GM12878 (cell line): ENCODE measurements around the gene ELP1. TPM values are rescaled to one million over a fixed set of nuclear protein-coding genes. Genes with fewer than 3 reads are reported as not detected.

Source experiments
- ATAC-seq: fragments of 200-7000 bp; cut with Tn5 transposase; 3 replicates; pipeline ENCODE4 v1.9.1; 2020; ENCODE audit warnings: mild to moderate bottlenecking, moderate library complexity
- BruUV-seq: library from RNA; stranded (reverse); fragments of 400-500 nt; replicated peaks from 2 replicates; lab custom pipeline; 2021; lab: Mats Ljungman, UMichigan
- CTCF ChIA-PET: fragments of 300-600 bp; sonication (Branson Sonifier 250); formaldehyde crosslinking; extraction: SDS; loops from one replicate; lab custom pipeline; 2021; ENCODE audit warnings: inconsistent platforms; lab: Yijun Ruan, JAX
- POLR2A ChIA-PET: fragments of 350-600 bp; formaldehyde crosslinking; extraction: SDS; loops from one replicate; lab custom pipeline; 2021; ENCODE audit warnings: inconsistent platforms; lab: Charles Lee
- RAD21 ChIA-PET: fragments of 300-600 bp; sonication (Branson Sonifier 250); formaldehyde crosslinking; loops from one replicate; lab custom pipeline; 2023; ENCODE audit warnings: antibody characterized with exemption; ENCODE audit not compliant: unreplicated experiment; lab: Charles Lee
- SMC1A ChIA-PET: fragments of 300-600 bp; sonication (Branson Sonifier 250); formaldehyde crosslinking; loops from one replicate; lab custom pipeline; 2023; ENCODE audit not compliant: unreplicated experiment, uncharacterized antibody; lab: Charles Lee
- DNase-seq: peaks from one replicate; pipeline ENCODE4 v3.0.0-alpha.2; 2011; ENCODE audit warnings: low read depth, low spot score
- FAIRE-seq: peaks from 3 replicates; lab custom pipeline; 2011; peaks lifted over from hg19 to GRCh38; lab: Jason Lieb, UNC
- H2AFZ ChIP-seq: 2 replicates; pipeline ENCODE4 v1.6.0; 2011; ENCODE audit warnings: low read depth, low read length, control low read depth; ENCODE audit not compliant: control insufficient read depth
- H3K27ac ChIP-seq: 2 replicates; pipeline ENCODE4 v1.5.1; 2011; ENCODE audit warnings: control low read depth; ENCODE audit not compliant: control insufficient read depth, insufficient read depth
- H3K27me3 ChIP-seq, 2 experiments: replicated peaks in 1 of 2; 2 replicates each; pipeline versions ENCODE4 v1.6.0 to v1.6.1; 2011; ENCODE audit warnings: low read length in 1 of 2; ENCODE audit not compliant: control insufficient read depth in 2 of 2, insufficient read depth in 2 of 2
- H3K36me3 ChIP-seq, 2 experiments: 2 replicates each; pipeline ENCODE4 v1.5.1; 2011; ENCODE audit warnings: low read length in 1 of 2; ENCODE audit not compliant: control insufficient read depth in 2 of 2, insufficient read depth in 2 of 2
- H3K4me1 ChIP-seq: 2 replicates; pipeline ENCODE4 v1.6.1; 2011; ENCODE audit warnings: mild to moderate bottlenecking, low read length, moderate library complexity, mixed read lengths; ENCODE audit not compliant: control insufficient read depth, insufficient read depth
- H3K4me2 ChIP-seq: 2 replicates; pipeline ENCODE4 v1.6.0; 2011; ENCODE audit warnings: control low read depth; ENCODE audit not compliant: control insufficient read depth, insufficient read depth
- H3K4me3 ChIP-seq: fragments of 200-600 bp; sonication (generic); 2 replicates; pipeline ENCODE4 v1.5.1; 2016
- H3K79me2 ChIP-seq: 2 replicates; pipeline ENCODE4 v1.6.0; 2011; ENCODE audit warnings: low read length; ENCODE audit not compliant: control insufficient read depth, insufficient read depth
- H3K9ac ChIP-seq: 2 replicates; pipeline ENCODE4 v1.8.0; 2011; ENCODE audit warnings: low read length, control low read depth, mixed read lengths; ENCODE audit not compliant: control insufficient read depth, insufficient read depth
- H3K9me3 ChIP-seq: replicated peaks from 3 replicates; pipeline ENCODE4 v1.5.1; 2011; ENCODE audit warnings: mild to moderate bottlenecking, low read length; ENCODE audit not compliant: control insufficient read depth, insufficient read depth
- H4K20me1 ChIP-seq: 2 replicates; pipeline ENCODE4 v1.6.0; 2011; ENCODE audit not compliant: control insufficient read depth, insufficient read depth
- ASH2L ChIP-seq: fragments of 300-600, 200-600 bp; sonication (generic); IDR thresholded peaks from 2 replicates; pipeline ENCODE4 v1.6.1; 2017; ENCODE audit warnings: low read depth, mild to moderate bottlenecking, borderline replicate concordance
- CBX3 ChIP-seq: fragments of 200-600 bp; sonication (generic); IDR thresholded peaks from 2 replicates; pipeline ENCODE4 v1.6.1; 2016; ENCODE audit warnings: low read depth, borderline replicate concordance
- DPF2 ChIP-seq: fragments of 450-650 bp; IDR thresholded peaks from 2 replicates; pipeline ENCODE4 v1.6.1; 2017; ENCODE audit warnings: mild to moderate bottlenecking
- EED ChIP-seq: sonication (generic); IDR thresholded peaks from 2 replicates; pipeline ENCODE4 v1.6.1; 2016; ENCODE audit warnings: antibody characterized with exemption, low read depth
- EP300 ChIP-seq, 2 experiments: fragments of 150-350 bp in 1 of 2; IDR thresholded peaks; 2 replicates each; pipeline ENCODE4 v1.6.1; 2011 to 2012; ENCODE audit warnings: low read depth in 2 of 2, low read length in 2 of 2, borderline replicate concordance in 1 of 2, improper control_type of control experiment in 1 of 2, inconsistent platforms in 1 of 2; ENCODE audit not compliant: control insufficient read depth in 1 of 2
- FOXM1 ChIP-seq: IDR thresholded peaks from 2 replicates; pipeline ENCODE4 v1.6.1; 2012; ENCODE audit warnings: low read depth, mild to moderate bottlenecking, inconsistent platforms, low read length, moderate library complexity
- IKZF2 ChIP-seq, 2 experiments: fragments of 450-650 bp; IDR thresholded peaks; 2 replicates each; pipeline ENCODE4 v1.6.1; 2017; ENCODE audit warnings: mild to moderate bottlenecking in 2 of 2, moderate library complexity in 2 of 2
- JUND ChIP-seq: IDR thresholded peaks from 2 replicates; pipeline ENCODE4 v1.6.1; 2012; ENCODE audit warnings: low read depth, mild to moderate bottlenecking, low read length, improper control_type of control experiment, moderate library complexity
- LARP7 ChIP-seq: fragments of 450-650 bp; IDR thresholded peaks from 2 replicates; pipeline ENCODE4 v1.6.1; 2017; ENCODE audit warnings: mild to moderate bottlenecking
- MTA2 ChIP-seq: fragments of 450-650 bp; IDR thresholded peaks from 2 replicates; pipeline ENCODE4 v1.6.1; 2016; ENCODE audit warnings: low read depth, mild to moderate bottlenecking, moderate library complexity
- MTA3 ChIP-seq: IDR thresholded peaks from 2 replicates; pipeline ENCODE4 v1.6.1; 2012; ENCODE audit warnings: low read length, inconsistent platforms, borderline replicate concordance
- NR2F1 ChIP-seq: fragments of 450-650 bp; conservative IDR thresholded peaks from 2 replicates; pipeline ENCODE4 v1.6.1; 2017; ENCODE audit warnings: mild to moderate bottlenecking
- POLR2A ChIP-seq: IDR thresholded peaks from 2 replicates; pipeline ENCODE4 v1.6.1; 2011; ENCODE audit warnings: low read depth, mild to moderate bottlenecking, low read length
- SMC3 ChIP-seq: IDR thresholded peaks from 2 replicates; pipeline ENCODE4 v1.6.1; 2011; ENCODE audit warnings: low read length, improper control_type of control experiment, borderline replicate concordance
- ZNF207 ChIP-seq: fragments of 450-650 bp; IDR thresholded peaks from 2 replicates; pipeline ENCODE4 v1.6.1; 2014; ENCODE audit warnings: antibody characterized with exemption, mild to moderate bottlenecking, borderline replicate concordance
- ZZZ3 ChIP-seq: IDR thresholded peaks from 2 replicates; pipeline ENCODE4 v1.6.1; 2011; ENCODE audit warnings: low read depth; ENCODE audit not compliant: control insufficient read depth, insufficient read length
- WGBS: methylation state at CpG from one replicate; pipeline ENCODE4 v1.1.6; 2016; ENCODE audit warnings: low lambda C conversion rate; ENCODE audit not compliant: insufficient replicate concordance, insufficient coverage; ENCODE audit errors: missing lambda C conversion rate; 5-methylcytosine and 5-hydroxymethylcytosine counted together
- in situ Hi-C: fragments of 300-500 bp; cut with MboI; formaldehyde crosslinking; loops from 9 replicates; pipeline ENCODE4 v1.14.3; 2018; ENCODE audit warnings: mixed read lengths
- intact Hi-C: fragments of 100-400 bp; cut with micrococcal nuclease; formaldehyde crosslinking; loops from one replicate; pipeline ENCODE4 v1.14.2; 2022; ENCODE audit not compliant: unreplicated experiment
- polyA plus RNA-seq, 11 experiments: library from polyadenylated mRNA; depleted of rRNA in 4 of 11; unstranded in 6 of 11; stranded (reverse) in 5 of 11; fragments of >200 nt; fragmentation: Nextera tagmentation in 4 of 11; fragmentation: Illumina TruSeq in 1 of 11; extraction: Ambion mirVana in 4 of 11; extraction: Trizol in 1 of 11; gene quantifications; 1 replicate in 1 of 11; 2 replicates in 10 of 11; pipeline versions ENCODE4 v1.2.1 to v1.2.3, GENCODE V29; 2011 to 2016; ENCODE audit warnings: inconsistent platforms in 2 of 11, missing spikeins in 2 of 11, low read depth in 1 of 11
- total RNA-seq, 4 experiments: library from RNA; depleted of rRNA in 3 of 4; stranded (reverse); fragments of >200 nt in 3 of 4; fragmentation: Illumina TruSeq in 1 of 4; extraction: Trizol in 1 of 4; gene quantifications; 2 replicates each; pipeline versions ENCODE4 v1.2.1 to v1.2.3, GENCODE V29; 2013 to 2021
- TF ChIP-seq, protein P1 (sequence below): fragments of 450-650 bp; IDR thresholded peaks from 2 replicates; pipeline ENCODE4 v1.6.1; 2016; ENCODE audit warnings: mild to moderate bottlenecking
- TF ChIP-seq, protein P2 (sequence below): IDR thresholded peaks from 2 replicates; pipeline ENCODE4 v1.6.1; 2011; ENCODE audit warnings: low read depth, mild to moderate bottlenecking, low read length, moderate library complexity, borderline replicate concordance; ENCODE audit errors: extremely low read depth
- TF ChIP-seq, protein P3 (sequence below): fragments of 450-650 bp; IDR thresholded peaks from 2 replicates; pipeline ENCODE4 v1.6.1; 2018; ENCODE audit warnings: borderline replicate concordance, mild to moderate bottlenecking; ENCODE audit not compliant: partially characterized antibody
- TF ChIP-seq, protein P4 (sequence below): fragments of 450-650 bp; IDR thresholded peaks from 2 replicates; pipeline ENCODE4 v1.6.1; 2017; ENCODE audit warnings: mild to moderate bottlenecking, low read depth, inconsistent platforms; ENCODE audit not compliant: poor library complexity, severe bottlenecking

The ELP1 gene
- total and polyA plus RNA-seq, 10 of the 15 experiments (the other 5 are each of a cell fraction or from before 2014, with no cell fraction given): 9.7 to 29.9 (median 26.0) TPM

DNA sequence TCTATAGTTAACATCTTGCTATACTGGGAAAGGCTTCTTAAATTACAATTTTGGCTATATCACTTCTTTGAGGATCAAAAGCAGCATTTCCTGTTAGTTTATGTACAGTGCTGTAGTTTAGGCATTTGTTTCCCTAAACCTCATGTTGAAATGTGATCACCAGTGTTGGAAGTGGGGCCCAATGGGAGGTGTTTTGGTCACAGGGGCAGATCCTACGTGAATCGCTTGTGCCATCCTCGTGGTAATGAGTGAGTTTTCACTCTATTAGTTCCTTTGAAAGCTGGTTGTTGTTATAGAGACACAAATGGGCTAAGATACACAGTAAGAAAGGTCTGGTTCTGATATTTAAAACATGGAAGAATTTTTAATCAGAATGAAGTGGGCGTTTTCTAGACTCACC, 66.1 kb downstream of the ELP1 start:
- RAD21 ChIA-PET: no interaction called here
- Histone ChIP-seq H3K9ac (no peak overlapping the region), H3K79me2 (no peaks in the 10 kb centered on the region), H3K36me3 (peaks cover 0 to 2% of the 10 kb centered on the region in 2 experiments; a peak in 2 of 4 replicates), H3K4me1 (no peaks in the 10 kb centered on the region), H2AFZ (no peak overlapping the region), H4K20me1 (no peaks in the 10 kb centered on the region), H3K9me3 (no peaks in the 10 kb centered on the region), H3K4me3 (no peak overlapping the region), H3K27me3 (no peaks in the 10 kb centered on the region), H3K27ac (no peak overlapping the region), H3K4me2 (no peak overlapping the region)
- no TSS peak for BruUV-seq
- ATAC-seq (no peak), FAIRE-seq (no peak), DNase-seq (no peak)
- CTCF ChIA-PET: no interaction called here
- POLR2A ChIA-PET: no interaction called here
- SMC1A ChIA-PET: no interaction called here
- 84% methylated on average over 4 of the region's 4 CpGs for WGBS
- no peak for TF ChIP-seq FOXM1
- TF ChIP-seq, protein P1, sequence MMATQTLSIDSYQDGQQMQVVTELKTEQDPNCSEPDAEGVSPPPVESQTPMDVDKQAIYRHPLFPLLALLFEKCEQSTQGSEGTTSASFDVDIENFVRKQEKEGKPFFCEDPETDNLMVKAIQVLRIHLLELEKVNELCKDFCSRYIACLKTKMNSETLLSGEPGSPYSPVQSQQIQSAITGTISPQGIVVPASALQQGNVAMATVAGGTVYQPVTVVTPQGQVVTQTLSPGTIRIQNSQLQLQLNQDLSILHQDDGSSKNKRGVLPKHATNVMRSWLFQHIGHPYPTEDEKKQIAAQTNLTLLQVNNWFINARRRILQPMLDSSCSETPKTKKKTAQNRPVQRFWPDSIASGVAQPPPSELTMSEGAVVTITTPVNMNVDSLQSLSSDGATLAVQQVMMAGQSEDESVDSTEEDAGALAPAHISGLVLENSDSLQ: no peak
- TF ChIP-seq IKZF2 (IDR thresholded peaks at IDR 0.05): no peak
- TF ChIP-seq MTA3: no peak
- TF ChIP-seq, protein P2, sequence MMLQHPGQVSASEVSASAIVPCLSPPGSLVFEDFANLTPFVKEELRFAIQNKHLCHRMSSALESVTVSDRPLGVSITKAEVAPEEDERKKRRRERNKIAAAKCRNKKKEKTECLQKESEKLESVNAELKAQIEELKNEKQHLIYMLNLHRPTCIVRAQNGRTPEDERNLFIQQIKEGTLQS: no peak
- no peak for TF ChIP-seq ZNF207
- TF ChIP-seq, protein P3, sequence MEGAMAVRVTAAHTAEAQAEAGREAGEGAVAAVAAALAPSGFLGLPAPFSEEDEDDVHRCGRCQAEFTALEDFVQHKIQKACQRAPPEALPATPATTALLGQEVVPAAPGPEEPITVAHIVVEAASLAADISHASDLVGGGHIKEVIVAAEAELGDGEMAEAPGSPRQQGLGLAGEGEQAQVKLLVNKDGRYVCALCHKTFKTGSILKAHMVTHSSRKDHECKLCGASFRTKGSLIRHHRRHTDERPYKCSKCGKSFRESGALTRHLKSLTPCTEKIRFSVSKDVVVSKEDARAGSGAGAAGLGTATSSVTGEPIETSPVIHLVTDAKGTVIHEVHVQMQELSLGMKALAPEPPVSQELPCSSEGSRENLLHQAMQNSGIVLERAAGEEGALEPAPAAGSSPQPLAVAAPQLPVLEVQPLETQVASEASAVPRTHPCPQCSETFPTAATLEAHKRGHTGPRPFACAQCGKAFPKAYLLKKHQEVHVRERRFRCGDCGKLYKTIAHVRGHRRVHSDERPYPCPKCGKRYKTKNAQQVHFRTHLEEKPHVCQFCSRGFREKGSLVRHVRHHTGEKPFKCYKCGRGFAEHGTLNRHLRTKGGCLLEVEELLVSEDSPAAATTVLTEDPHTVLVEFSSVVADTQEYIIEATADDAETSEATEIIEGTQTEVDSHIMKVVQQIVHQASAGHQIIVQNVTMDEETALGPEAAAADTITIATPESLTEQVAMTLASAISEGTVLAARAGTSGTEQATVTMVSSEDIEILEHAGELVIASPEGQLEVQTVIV: no peak
- TF ChIP-seq EED: no peak
- TF ChIP-seq CBX3: no peak
- no peak for TF ChIP-seq POLR2A
- no peak for TF ChIP-seq EP300 (IDR thresholded peaks at IDR 0.05; ENCODE audit: borderline replicate concordance in 1 of 2, control insufficient read depth in 1 of 2, low read depth in 2 of 2, low read length in 2 of 2)
- TF ChIP-seq SMC3: no peak
- no peak for TF ChIP-seq ASH2L
- TF ChIP-seq JUND: no peak
- no peak for TF ChIP-seq LARP7
- no peak for TF ChIP-seq DPF2
- TF ChIP-seq ZZZ3: no peak
- TF ChIP-seq MTA2: no peak
- TF ChIP-seq, protein P4, sequence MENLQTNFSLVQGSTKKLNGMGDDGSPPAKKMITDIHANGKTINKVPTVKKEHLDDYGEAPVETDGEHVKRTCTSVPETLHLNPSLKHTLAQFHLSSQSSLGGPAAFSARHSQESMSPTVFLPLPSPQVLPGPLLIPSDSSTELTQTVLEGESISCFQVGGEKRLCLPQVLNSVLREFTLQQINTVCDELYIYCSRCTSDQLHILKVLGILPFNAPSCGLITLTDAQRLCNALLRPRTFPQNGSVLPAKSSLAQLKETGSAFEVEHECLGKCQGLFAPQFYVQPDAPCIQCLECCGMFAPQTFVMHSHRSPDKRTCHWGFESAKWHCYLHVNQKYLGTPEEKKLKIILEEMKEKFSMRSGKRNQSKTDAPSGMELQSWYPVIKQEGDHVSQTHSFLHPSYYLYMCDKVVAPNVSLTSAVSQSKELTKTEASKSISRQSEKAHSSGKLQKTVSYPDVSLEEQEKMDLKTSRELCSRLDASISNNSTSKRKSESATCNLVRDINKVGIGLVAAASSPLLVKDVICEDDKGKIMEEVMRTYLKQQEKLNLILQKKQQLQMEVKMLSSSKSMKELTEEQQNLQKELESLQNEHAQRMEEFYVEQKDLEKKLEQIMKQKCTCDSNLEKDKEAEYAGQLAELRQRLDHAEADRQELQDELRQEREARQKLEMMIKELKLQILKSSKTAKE: no peak
- no peak for TF ChIP-seq NR2F1
- intact Hi-C loops: no loop called here
- in situ Hi-C loops: no loop called here
